NB4 (cell line): ENCODE data around the gene DBI.

ENCODE experiments used
- MAX ChIP-seq: IDR thresholded peaks from 2 replicates; pipeline ENCODE4 v1.6.1; 2011; ENCODE audit warnings: low read depth, low read length
- POLR2A ChIP-seq: IDR thresholded peaks from 2 replicates; pipeline ENCODE4 v1.6.1; 2011; ENCODE audit warnings: mild to moderate bottlenecking; ENCODE audit not compliant: insufficient read length; ENCODE audit errors: extremely low read depth
- TF ChIP-seq, protein P1 (sequence below): IDR thresholded peaks from one replicate; pipeline ENCODE4 v1.5.1; 2012; ENCODE audit warnings: low read depth, low read length

DNA sequence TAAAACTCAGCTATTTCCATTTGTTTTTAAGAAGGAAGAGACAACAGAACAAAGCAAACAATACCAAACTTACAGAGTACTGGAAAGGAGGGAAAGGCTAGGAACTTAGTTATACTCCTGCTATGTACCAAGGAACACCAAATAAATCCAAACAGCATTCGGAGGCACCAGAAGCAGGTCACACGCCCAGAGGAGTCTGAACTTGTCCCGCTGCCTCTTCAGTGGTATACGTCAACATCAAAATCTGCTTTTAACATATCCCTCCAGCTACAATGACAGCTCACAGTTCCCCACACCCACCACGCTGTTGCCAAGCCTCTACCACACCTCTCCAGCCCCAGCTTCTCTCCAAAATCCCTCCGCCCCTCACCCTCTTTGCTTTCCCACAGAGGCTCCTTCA lies 17.5 kb upstream of the DBI start:
- TF ChIP-seq, protein P1, sequence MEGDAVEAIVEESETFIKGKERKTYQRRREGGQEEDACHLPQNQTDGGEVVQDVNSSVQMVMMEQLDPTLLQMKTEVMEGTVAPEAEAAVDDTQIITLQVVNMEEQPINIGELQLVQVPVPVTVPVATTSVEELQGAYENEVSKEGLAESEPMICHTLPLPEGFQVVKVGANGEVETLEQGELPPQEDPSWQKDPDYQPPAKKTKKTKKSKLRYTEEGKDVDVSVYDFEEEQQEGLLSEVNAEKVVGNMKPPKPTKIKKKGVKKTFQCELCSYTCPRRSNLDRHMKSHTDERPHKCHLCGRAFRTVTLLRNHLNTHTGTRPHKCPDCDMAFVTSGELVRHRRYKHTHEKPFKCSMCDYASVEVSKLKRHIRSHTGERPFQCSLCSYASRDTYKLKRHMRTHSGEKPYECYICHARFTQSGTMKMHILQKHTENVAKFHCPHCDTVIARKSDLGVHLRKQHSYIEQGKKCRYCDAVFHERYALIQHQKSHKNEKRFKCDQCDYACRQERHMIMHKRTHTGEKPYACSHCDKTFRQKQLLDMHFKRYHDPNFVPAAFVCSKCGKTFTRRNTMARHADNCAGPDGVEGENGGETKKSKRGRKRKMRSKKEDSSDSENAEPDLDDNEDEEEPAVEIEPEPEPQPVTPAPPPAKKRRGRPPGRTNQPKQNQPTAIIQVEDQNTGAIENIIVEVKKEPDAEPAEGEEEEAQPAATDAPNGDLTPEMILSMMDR = no peak
- no peak for TF ChIP-seq POLR2A
- no peak for TF ChIP-seq MAX
